Psoas muscle (tissue), 8 donors: ENCODE data around the gene SACM1L. TPM values are rescaled to one million over a fixed set of nuclear protein-coding genes. Genes with fewer than 3 reads are reported as not detected.

Experiments used
- ATAC-seq, 4 donors: fragments of 200-7000 bp; cut with Tn5 transposase; one replicate each; pipeline ENCODE4 v1.9.1; 2020; ENCODE audit warnings: moderate library complexity in 3 of 4, mild to moderate bottlenecking in 2 of 4
- DNase-seq, 2 donors: peaks; one replicate each; pipeline ENCODE4 v3.0.0-alpha.2; 2020
- H3K27ac ChIP-seq: fragments of 200-600 bp; one replicate; pipeline ENCODE4 v1.8.0; 2022
- H3K27me3 ChIP-seq, 3 donors: fragments of 200-600 bp in 1 of 3; one replicate each; pipeline versions ENCODE4 v1.6.1 to v1.8.0; 2013 to 2022; ENCODE audit warnings: low read length in 2 of 3, mild to moderate bottlenecking in 2 of 3, moderate library complexity in 1 of 3; ENCODE audit not compliant: insufficient read depth in 3 of 3
- H3K36me3 ChIP-seq, 2 donors: fragments of 200-600 bp in 1 of 2; one replicate each; pipeline versions ENCODE4 v1.6.1 to v1.8.0; 2013 to 2022; ENCODE audit warnings: low read depth in 1 of 2, mild to moderate bottlenecking in 1 of 2, moderate library complexity in 1 of 2; ENCODE audit not compliant: insufficient read depth in 1 of 2
- H3K4me1 ChIP-seq: fragments of 200-600 bp; one replicate; pipeline ENCODE4 v1.8.0; 2022
- H3K4me3 ChIP-seq: fragments of 200-600 bp; one replicate; pipeline ENCODE4 v1.8.0; 2022; ENCODE audit warnings: mild to moderate bottlenecking
- H3K9me3 ChIP-seq: fragments of 200-600 bp; one replicate; pipeline ENCODE4 v1.8.0; 2022
- WGBS, 3 donors: extraction: QIAGEN DNeasy Blood & Tissue Kit; methylation state at CpG; one replicate each; pipeline versions ENCODE4 v1.1.6 to v1.1.7; 2013; 5-methylcytosine and 5-hydroxymethylcytosine counted together
- intact Hi-C, 2 donors: fragments of 100-400 bp; cut with DNase I; formaldehyde crosslinking; loops; one replicate each; pipeline versions ENCODE4 v1.11.0 to v1.14.2; 2022
- polyA plus RNA-seq, 3 donors: library from polyadenylated mRNA; stranded (reverse); fragments of 200-250 nt; gene quantifications; one replicate each; pipeline ENCODE4 v1.2.3, GENCODE V29; 2013
- total RNA-seq, 4 donors: library from RNA; stranded (reverse); fragmentation: NEBNext Ultra II Directional in 2 of 4; extraction: Animal tissue kit (Norgen Biotek cat#: 25700) in 2 of 4; gene quantifications; one replicate each; pipeline versions ENCODE4 v1.2.1 to v1.2.4, GENCODE V29; 2021 to 2023
- TF ChIP-seq, protein P1 (sequence below): fragments of 200-600 bp; IDR thresholded peaks from one replicate; pipeline ENCODE4 v1.8.0; 2022; ENCODE audit warnings: antibody characterized with exemption
- donor health status: healthy with polysubstance abuse.
- donor health status: DM: no; HTN: no; CAD: no; lungs with moderate emphysema.
- donor health status: Bipolar disorder and iron deficiency.
- donor health status: healthy.
- donor health status: DM: yes; HTN: yes; CAD: no.
- donor health status: DM: no; HTN: no; CAD: no.
- donor health status: DM: no; HTN: no; CAD: no.
- donor health status: DM: yes; HTN: yes; CAD: no.

SACM1L gene
- total and polyA plus RNA-seq, 7 donors = 7.5 to 18.1 (median 13.8) TPM

DNA sequence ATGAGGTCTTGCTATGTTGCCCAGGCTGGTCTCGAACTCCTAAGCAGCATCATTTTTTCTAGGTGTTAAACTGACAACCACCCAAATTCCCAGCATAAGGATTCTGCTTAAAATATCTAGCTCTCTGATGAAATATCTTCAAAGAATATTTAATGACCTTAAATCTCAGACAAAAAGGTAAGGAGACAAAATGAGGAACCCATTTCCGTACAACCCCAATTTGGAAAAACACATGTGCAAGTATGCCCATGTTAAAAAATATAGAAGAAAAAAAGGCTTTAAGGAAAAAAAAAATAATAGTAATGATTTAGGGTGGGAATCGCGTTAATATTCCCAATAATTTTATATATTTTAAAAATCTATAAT, 1.4 kb upstream of the SACM1L start:
- Histone ChIP-seq H3K4me1 (peaks cover 27% of the 10 kb centered on the region), H3K36me3 (peaks cover 0 to 12% of the 10 kb centered on the region in 2 donors), H3K27me3 (no peaks in the 10 kb centered on the region), H3K4me3 (peak overlapping the region; percentile 95), H3K27ac (no peak overlapping the region), H3K9me3 (no peaks in the 10 kb centered on the region)
- TF ChIP-seq, protein P1, sequence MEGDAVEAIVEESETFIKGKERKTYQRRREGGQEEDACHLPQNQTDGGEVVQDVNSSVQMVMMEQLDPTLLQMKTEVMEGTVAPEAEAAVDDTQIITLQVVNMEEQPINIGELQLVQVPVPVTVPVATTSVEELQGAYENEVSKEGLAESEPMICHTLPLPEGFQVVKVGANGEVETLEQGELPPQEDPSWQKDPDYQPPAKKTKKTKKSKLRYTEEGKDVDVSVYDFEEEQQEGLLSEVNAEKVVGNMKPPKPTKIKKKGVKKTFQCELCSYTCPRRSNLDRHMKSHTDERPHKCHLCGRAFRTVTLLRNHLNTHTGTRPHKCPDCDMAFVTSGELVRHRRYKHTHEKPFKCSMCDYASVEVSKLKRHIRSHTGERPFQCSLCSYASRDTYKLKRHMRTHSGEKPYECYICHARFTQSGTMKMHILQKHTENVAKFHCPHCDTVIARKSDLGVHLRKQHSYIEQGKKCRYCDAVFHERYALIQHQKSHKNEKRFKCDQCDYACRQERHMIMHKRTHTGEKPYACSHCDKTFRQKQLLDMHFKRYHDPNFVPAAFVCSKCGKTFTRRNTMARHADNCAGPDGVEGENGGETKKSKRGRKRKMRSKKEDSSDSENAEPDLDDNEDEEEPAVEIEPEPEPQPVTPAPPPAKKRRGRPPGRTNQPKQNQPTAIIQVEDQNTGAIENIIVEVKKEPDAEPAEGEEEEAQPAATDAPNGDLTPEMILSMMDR = no peak
- DNase-seq (no peak), ATAC-seq (no peak)
- intact Hi-C loops = no loop called here
- 32 to 39% (median 36%) methylated on average over 4 of the region's 4 CpGs for WGBS, 3 donors

DNA sequence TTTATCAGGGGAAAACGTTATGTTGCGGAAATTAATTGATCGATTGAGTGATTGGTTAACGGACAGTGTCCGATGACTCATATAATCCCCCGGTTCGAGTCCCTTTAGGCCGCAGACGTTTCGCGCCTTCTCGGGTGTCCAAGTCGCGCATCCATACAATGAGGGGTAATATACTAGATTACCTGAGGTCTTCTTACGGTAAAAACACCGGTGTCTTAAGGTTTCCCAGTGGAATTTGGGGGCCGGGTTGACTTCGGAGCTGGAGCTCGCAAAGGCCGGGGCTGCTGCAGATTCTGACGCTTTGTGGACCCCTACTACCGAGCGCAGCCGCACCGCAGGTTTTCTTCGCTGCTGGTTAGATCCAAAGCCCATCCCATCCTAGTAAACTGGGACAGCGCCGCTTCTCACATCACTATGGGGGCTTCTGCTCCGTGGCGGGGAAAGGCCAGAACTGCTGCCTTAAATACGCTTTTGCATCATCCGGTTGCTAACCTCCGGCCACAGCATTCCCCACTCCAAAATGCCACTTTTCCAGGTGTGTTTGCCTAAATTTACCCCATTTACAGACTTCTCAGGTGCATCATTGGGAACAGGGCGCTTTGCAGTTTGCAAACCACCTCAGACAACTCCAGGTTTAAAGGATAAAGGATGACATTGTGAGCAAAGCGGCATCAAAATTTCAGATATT, 858 bp upstream of the SACM1L start:
- WGBS, 3 donors = 2% methylated on average over 35 of the region's 35 CpGs

DNA sequence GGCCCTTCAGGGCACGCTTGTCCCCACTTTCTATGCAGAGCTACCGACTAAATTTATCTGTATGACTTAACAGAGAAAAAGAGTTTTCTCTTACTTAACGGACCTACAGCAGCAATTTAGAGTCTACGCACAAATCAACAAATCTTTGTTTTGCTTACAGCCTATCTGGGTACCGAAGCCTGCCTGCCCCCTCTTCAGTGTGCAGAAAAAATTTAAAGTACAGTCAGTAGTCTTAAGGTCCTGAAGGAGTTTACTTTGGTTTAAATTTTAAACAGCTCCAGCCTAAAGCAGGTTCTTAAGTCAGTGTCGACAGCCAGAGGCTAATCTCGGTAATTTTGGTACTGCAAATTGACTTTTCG, 570 bp downstream of the SACM1L start:
- H3K9me3 ChIP-seq = no peaks in the 10 kb centered on the region
- DNase-seq = no peak
- peaks cover 47% of the 10 kb centered on the region for H3K4me1 ChIP-seq
- H3K4me3 ChIP-seq = peak overlapping the region; percentile 95
- peaks cover 0 to 14% of the 10 kb centered on the region in 2 donors for H3K36me3 ChIP-seq
- 1% methylated on average over 8 of the region's 8 CpGs for WGBS, 3 donors
- intact Hi-C loops = no loop called here
- no peaks in the 10 kb centered on the region for H3K27me3 ChIP-seq
- TF ChIP-seq, protein P1 = no peak
- H3K27ac ChIP-seq = peak overlapping the region; percentile 95
- no peak for ATAC-seq

More for the DNA sequence above, 858 bp upstream of the SACM1L start:
- peaks cover 0 to 14% of the 10 kb centered on the region in 2 donors for H3K36me3 ChIP-seq
- H3K27ac ChIP-seq = peak overlapping the region; percentile 95
- TF ChIP-seq, protein P1 = no peak
- H3K9me3 ChIP-seq = no peaks in the 10 kb centered on the region
- peak in 1 of 2 donors; percentile 59 for DNase-seq
- no peaks in the 10 kb centered on the region for H3K27me3 ChIP-seq
- peak in 3 of 4 donors; percentile 8 to 23 (median 9) for ATAC-seq
- intact Hi-C loops = no loop called here
- peaks cover 33% of the 10 kb centered on the region for H3K4me1 ChIP-seq
- peak overlapping the region; percentile 95 for H3K4me3 ChIP-seq

DNA sequence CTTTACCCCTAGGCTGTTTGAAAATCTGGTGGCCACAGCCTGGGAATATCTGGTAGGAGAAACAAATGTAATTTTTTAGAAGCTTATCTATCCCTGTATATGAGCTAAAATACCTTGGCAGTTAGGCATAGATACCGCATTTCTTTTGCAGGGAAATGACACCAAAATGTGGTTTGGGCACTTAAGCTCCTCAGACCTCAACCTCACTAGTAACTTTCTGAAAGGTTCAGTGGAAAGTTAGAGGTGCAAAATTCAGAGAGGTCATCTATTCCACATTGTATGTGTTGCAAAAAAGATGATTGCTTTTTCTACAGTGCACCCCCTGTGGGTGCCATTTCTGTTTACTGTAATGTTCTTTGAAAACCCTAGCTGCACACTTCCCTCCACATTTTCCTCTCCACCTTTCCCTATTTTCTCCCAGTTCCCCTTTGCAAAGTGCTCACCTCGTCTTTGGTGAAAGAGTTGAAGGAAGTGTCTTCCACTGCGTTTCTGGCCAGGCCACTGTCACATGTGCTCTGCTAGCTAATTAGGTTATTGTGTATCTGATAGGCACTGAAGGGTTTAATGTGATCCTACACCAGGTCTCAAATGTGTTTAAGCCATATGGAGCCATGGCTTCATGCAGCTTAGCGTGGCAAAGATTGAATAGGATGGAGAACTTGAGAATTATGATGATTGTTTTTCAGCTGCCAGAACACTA, 1.3 kb downstream of the SACM1L start:
- peaks cover 0 to 14% of the 10 kb centered on the region in 2 donors for H3K36me3 ChIP-seq
- H3K9me3 ChIP-seq = no peaks in the 10 kb centered on the region
- peaks cover 51% of the 10 kb centered on the region for H3K4me1 ChIP-seq
- H3K27me3 ChIP-seq = no peaks in the 10 kb centered on the region
- peak overlapping the region; percentile 95 for H3K4me3 ChIP-seq
- TF ChIP-seq, protein P1 = no peak
- intact Hi-C loops = no loop called here
- DNase-seq = no peak
- peak overlapping the region; percentile 95 for H3K27ac ChIP-seq
- WGBS, 3 donors = 10 to 13% (median 11%) methylated on average over 4 of the region's 4 CpGs
- ATAC-seq = no peak
